Astrocyte (in vitro differentiated cells and primary cell): ENCODE measurements around the gene EVA1B.

ENCODE experiments used
- EZH2 ChIP-seq: IDR thresholded peaks from 2 replicates; pipeline ENCODE4 v1.6.1; 2012; ENCODE audit warnings: mild to moderate bottlenecking, low read length, inconsistent platforms; ENCODE audit not compliant: insufficient read depth
- TF ChIP-seq, protein P1 (sequence below): IDR thresholded peaks from 2 replicates; pipeline ENCODE4 v1.5.1; 2011; ENCODE audit warnings: low read depth, mild to moderate bottlenecking, inconsistent platforms, low read length, moderate library complexity; ENCODE audit not compliant: insufficient read depth

DNA sequence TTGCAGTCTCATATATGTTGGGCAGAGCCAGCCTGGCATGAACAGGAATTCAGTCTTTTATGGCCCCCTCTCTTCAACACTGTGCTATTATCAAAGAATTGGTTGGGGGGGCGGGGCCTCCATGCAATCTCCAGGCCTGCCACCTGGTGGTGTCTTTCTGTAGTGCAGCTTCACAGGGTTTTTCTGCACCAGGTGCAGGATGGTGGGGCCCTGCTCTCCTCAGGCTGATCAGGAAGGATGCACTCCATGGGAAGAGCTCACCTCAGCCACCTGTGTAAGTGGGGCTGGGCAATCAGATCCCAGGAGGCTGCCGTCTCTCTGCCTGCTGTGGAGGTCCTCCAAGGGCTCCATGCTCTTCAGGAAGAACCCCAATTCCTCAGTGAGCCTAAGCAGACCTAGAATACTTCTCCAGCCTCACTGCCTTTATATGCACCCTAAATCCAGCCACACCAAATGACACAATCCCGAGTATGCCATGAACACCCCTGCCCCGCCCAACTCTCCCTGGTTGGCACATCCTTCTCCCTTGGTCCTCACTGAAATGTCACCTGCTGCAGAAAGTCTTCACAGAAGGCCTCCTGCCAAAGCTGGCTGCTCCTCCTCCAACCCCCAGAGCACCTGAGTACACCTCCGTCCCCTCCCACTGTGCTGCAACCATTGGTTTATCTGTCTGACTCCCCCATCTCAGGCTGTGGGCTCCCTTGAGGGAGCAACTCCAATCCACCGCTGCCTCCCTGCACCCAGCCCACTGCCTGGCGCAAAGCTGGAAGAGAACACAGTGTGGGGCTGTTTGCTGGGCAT lies 45.8 kb upstream of the EVA1B start:
- TF ChIP-seq, protein P1, sequence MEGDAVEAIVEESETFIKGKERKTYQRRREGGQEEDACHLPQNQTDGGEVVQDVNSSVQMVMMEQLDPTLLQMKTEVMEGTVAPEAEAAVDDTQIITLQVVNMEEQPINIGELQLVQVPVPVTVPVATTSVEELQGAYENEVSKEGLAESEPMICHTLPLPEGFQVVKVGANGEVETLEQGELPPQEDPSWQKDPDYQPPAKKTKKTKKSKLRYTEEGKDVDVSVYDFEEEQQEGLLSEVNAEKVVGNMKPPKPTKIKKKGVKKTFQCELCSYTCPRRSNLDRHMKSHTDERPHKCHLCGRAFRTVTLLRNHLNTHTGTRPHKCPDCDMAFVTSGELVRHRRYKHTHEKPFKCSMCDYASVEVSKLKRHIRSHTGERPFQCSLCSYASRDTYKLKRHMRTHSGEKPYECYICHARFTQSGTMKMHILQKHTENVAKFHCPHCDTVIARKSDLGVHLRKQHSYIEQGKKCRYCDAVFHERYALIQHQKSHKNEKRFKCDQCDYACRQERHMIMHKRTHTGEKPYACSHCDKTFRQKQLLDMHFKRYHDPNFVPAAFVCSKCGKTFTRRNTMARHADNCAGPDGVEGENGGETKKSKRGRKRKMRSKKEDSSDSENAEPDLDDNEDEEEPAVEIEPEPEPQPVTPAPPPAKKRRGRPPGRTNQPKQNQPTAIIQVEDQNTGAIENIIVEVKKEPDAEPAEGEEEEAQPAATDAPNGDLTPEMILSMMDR: peak; percentile 81
- no peak for TF ChIP-seq EZH2
